Ovary (tissue), 3 donors: Measurements from ENCODE around the gene RABGAP1L.
"Not testable (repeated sequence)": the region's sequence is repeated elsewhere in the genome, so short reads cannot be mapped to it uniquely, and the experiment has no call there.

ENCODE experiments used
- EP300 ChIP-seq: sonication (generic); formaldehyde crosslinking; IDR thresholded peaks from one replicate; pipeline ENCODE4 v1.6.1; 2017; ENCODE audit warnings: antibody characterized with exemption
- POLR2A ChIP-seq: fragments of 450-650 bp; IDR thresholded peaks from one replicate; pipeline ENCODE4 v1.6.1; 2017; ENCODE audit warnings: antibody characterized with exemption, mild to moderate bottlenecking, moderate library complexity
- TF ChIP-seq, protein P1 (sequence below), 3 donors: fragments of 450-650 bp in 2 of 3; fragments of 200-600 bp in 1 of 3; IDR thresholded peaks; one replicate each; pipeline versions ENCODE4 v1.5.1 to v1.8.0; 2016 to 2022; ENCODE audit warnings: antibody characterized with exemption in 3 of 3, mild to moderate bottlenecking in 1 of 3
- donor health status: DM: no; HTN: no; CAD: no.

DNA sequence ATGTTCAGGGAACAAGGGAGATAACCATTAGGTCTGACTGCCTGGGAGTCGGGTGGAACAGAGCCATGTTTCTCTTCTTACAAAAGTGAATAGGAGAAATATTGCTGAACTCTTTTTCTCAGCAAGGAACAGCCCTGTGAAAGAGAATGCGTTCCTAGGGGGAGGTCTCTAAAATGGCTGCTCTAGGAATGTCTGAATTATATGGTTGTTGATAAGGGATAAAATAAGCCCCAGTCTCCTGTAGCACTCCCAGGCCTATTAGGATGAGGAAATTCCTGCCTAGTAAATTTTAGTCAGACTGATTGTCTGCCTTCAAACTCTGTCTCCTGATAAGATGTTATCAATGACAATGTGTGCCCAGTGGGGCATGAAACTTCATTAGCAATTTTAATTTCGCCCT, 161.6 kb downstream of the RABGAP1L start:
- not testable (repeated sequence) for TF ChIP-seq EP300, POLR2A
- TF ChIP-seq, protein P1, sequence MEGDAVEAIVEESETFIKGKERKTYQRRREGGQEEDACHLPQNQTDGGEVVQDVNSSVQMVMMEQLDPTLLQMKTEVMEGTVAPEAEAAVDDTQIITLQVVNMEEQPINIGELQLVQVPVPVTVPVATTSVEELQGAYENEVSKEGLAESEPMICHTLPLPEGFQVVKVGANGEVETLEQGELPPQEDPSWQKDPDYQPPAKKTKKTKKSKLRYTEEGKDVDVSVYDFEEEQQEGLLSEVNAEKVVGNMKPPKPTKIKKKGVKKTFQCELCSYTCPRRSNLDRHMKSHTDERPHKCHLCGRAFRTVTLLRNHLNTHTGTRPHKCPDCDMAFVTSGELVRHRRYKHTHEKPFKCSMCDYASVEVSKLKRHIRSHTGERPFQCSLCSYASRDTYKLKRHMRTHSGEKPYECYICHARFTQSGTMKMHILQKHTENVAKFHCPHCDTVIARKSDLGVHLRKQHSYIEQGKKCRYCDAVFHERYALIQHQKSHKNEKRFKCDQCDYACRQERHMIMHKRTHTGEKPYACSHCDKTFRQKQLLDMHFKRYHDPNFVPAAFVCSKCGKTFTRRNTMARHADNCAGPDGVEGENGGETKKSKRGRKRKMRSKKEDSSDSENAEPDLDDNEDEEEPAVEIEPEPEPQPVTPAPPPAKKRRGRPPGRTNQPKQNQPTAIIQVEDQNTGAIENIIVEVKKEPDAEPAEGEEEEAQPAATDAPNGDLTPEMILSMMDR (IDR thresholded peaks at IDR 0.05): not testable (repeated sequence)
